HL-60/S4 treated with retinoic acid at 250 ng/mL for 4 days and 3 days (cell line): Measurements from ENCODE around the gene TPSD1.

Experiments
- in situ Hi-C: fragments of 300-500 bp; cut with MboI; formaldehyde crosslinking; loops from 2 replicates; pipeline ENCODE4 v1.7.0; 2022; ENCODE audit warnings: low sequenced_read_pairs

The TPSD1 gene

GRCh38 chr16:1297018-1297696 is 41.3 kb downstream of the TPSD1 start:
- in situ Hi-C loops: no loop called here

- in situ Hi-C loops: no loop called here
Measured at GRCh38 chr16:1298406-1298805, 42.5 kb downstream of the TPSD1 start.

GRCh38 chr16:1299012-1299867 is 43.4 kb downstream of the TPSD1 start:
- in situ Hi-C loops: no loop called here

GRCh38 chr16:1299868-1300203 is 44.0 kb downstream of the TPSD1 start:
- in situ Hi-C loops: no loop called here

GRCh38 chr16:1300664-1301476 is 45.0 kb downstream of the TPSD1 start:
- in situ Hi-C loops: no loop called here

- in situ Hi-C loops: no loop called here
Measured at GRCh38 chr16:1301562-1301961, 45.7 kb downstream of the TPSD1 start.

- in situ Hi-C loops: no loop called here
Measured at GRCh38 chr16:1305823-1306222, 50.0 kb downstream of the TPSD1 start.

- in situ Hi-C loops: no loop called here
Measured at GRCh38 chr16:1306334-1306733, 50.5 kb downstream of the TPSD1 start.

- in situ Hi-C loops: no loop called here
Measured at GRCh38 chr16:1308036-1308976, 52.4 kb downstream of the TPSD1 start.
